B cell (primary cell): Measurements from ENCODE around the gene PRRX1.

ENCODE experiments used
- CTCF ChIP-seq: fragments of 200-600 bp; IDR thresholded peaks from one replicate; pipeline ENCODE4 v1.8.0; 2022; ENCODE audit warnings: antibody characterized with exemption, mild to moderate bottlenecking
- EZH2 ChIP-seq: IDR thresholded peaks from 2 replicates; pipeline ENCODE4 v1.6.1; 2012; ENCODE audit warnings: borderline replicate concordance, low read depth, mild to moderate bottlenecking, moderate library complexity, low read length; ENCODE audit not compliant: insufficient read depth, poor library complexity, severe bottlenecking

GRCh38 chr1:170674986-170675385, 11.1 kb downstream of the PRRX1 start:
- TF ChIP-seq CTCF (no peak), EZH2 (no peak)
